LNCaP clone FGC (cell line): ENCODE data around the gene CERT1.

ENCODE experiments used
- DNase-seq: peaks from one replicate; pipeline ENCODE4 v3.0.0-alpha.2; 2011; ENCODE audit warnings: low read depth
- H3K4me3 ChIP-seq: 2 replicates; pipeline ENCODE4 v1.5.1; 2011; ENCODE audit warnings: mild to moderate bottlenecking, low read depth, low read length, control low read depth
- TF ChIP-seq, protein P1 (sequence below): IDR thresholded peaks from 2 replicates; pipeline ENCODE4 v1.5.1; 2012; ENCODE audit warnings: mild to moderate bottlenecking; ENCODE audit not compliant: control insufficient read depth, insufficient read depth; ENCODE audit errors: extremely low read depth

CERT1 gene

DNA sequence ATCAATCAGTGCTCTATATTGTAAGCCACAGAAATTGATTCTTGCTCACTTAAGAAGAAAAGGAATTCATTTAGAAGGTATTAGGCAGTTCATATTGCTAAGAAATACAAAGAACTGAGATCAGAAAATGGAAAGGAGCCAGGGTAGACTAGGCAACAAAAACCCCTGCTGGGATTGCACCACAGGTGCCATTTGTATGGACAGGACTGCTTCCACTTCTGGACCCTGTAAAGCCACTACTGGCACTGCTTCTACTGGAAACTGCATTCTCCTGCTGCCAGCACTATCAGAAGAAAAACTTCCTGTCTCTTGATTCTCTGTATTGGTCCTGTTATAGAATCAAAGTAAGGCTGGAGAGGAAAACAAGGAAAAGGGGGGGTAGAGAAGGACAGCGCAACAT lies 45.9 kb downstream of the CERT1 start:
- H3K4me3 ChIP-seq = no peak overlapping the region
- DNase-seq = peak; percentile 46
- TF ChIP-seq, protein P1, sequence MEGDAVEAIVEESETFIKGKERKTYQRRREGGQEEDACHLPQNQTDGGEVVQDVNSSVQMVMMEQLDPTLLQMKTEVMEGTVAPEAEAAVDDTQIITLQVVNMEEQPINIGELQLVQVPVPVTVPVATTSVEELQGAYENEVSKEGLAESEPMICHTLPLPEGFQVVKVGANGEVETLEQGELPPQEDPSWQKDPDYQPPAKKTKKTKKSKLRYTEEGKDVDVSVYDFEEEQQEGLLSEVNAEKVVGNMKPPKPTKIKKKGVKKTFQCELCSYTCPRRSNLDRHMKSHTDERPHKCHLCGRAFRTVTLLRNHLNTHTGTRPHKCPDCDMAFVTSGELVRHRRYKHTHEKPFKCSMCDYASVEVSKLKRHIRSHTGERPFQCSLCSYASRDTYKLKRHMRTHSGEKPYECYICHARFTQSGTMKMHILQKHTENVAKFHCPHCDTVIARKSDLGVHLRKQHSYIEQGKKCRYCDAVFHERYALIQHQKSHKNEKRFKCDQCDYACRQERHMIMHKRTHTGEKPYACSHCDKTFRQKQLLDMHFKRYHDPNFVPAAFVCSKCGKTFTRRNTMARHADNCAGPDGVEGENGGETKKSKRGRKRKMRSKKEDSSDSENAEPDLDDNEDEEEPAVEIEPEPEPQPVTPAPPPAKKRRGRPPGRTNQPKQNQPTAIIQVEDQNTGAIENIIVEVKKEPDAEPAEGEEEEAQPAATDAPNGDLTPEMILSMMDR = no peak

DNA sequence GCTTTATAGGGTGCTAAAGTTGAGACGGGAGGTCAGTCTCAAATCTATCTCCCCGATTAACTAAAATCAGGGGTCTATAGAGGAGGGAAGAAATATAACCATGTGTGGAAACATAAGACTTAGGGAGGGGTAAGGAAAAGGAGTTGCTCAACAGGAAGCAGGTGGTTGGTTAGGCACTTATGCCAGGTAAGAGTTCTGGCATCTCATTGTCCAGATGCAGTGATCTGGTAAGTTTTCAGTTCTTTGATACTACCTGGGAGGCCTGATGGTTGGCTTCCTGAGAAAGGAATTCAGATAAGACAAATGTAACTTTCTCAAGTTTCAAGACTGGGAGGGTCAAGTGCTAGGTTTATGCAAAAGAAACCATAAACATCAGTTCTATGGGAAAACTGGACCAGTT lies 47.7 kb downstream of the CERT1 start:
- no peak for DNase-seq
- H3K4me3 ChIP-seq = no peak overlapping the region
- TF ChIP-seq, protein P1 = no peak

DNA sequence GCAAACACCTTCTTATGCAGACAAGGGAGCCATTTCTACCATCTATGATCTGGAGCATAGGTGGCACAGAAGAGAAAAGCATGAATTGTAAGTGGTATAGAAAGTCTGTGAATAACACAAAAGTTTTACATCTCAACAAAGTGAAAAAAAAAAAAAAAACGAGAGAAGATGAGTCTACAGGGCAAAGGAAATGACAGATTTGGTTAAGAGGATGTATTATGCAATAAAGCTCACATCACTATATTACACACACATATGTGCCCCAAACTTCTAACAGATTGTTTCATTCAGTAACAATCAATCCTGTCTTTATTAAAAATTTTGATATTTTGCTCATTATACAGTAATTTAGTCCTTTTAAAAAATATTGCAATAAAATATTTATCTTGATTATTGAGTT lies 49.8 kb downstream of the CERT1 start:
- TF ChIP-seq, protein P1 = no peak
- H3K4me3 ChIP-seq = no peak overlapping the region
- no peak for DNase-seq

DNA sequence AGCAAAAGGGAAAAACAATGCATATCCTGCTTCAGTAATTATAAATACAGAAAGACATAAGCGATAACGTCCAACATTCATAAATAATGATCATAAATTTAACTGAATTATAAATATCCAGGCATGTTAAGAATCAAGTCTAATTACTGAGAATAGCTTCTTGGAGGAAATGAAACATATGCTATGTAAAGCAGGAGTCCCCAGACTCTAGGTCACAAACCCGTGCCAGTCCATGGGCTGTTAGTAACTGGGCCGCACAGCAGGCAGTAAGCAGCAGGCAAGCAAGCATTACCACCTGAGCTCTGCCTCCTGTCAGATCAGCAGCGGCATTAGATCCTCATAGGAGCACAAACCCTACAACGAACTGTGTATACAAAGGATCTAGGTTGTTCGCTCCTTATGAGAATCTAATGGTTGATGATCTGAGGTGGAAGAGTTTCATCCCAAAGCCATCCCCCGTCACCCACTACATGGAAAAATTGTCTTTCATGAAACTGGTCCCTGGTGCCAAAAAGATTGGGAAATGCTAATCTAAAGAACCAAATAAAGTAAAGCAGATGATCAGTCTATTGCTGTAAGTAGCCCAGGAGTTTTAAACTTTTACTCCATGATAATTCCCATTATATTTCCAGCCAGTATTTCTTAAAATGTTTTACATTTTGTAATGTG lies 50.4 kb downstream of the CERT1 start:
- peak overlapping the region; percentile 19 for H3K4me3 ChIP-seq
- TF ChIP-seq, protein P1 = no peak
- peak; percentile 35 for DNase-seq

DNA sequence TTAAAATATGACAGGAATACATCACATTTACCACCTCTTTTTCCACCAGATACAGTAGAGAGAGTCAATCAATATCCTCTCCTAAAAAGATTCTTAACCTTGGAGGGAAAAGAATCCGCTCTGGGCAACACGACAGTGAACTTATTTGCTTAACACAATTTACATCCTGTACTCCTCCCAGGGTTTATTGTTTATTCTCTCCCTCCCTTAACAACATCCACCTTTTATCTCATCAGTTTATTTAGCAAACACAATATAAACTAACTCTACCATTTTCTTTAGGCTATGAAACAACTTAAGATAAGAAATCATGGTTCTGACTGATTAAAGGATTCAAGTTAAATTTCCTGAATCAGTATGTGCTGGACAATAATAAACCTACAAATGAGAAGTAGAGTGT lies 50.9 kb downstream of the CERT1 start:
- TF ChIP-seq, protein P1 = no peak
- DNase-seq = peak; percentile 94
- peak overlapping the region; percentile 19 for H3K4me3 ChIP-seq

DNA sequence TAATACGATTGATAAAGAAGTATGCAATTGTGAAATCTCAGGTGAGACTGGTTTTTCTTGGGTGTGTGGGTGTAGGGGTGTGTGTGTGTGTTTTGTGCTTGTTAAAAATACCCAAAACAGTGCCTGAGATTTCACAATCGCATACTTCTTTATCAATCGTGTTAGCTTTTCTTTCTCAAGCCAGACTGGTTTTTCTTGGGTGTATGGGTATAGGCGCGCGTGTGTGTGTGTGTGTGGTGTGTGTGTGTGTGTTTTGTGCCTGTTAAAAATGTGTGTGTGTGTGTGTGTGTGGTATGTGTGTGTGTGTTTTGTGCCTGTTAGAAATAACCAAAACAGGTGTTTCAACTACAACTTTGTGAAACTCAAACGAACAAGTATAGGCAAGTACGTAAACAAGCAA lies 53.7 kb downstream of the CERT1 start:
- no peak overlapping the region for H3K4me3 ChIP-seq
- TF ChIP-seq, protein P1 = no peak
- no peak for DNase-seq

DNA sequence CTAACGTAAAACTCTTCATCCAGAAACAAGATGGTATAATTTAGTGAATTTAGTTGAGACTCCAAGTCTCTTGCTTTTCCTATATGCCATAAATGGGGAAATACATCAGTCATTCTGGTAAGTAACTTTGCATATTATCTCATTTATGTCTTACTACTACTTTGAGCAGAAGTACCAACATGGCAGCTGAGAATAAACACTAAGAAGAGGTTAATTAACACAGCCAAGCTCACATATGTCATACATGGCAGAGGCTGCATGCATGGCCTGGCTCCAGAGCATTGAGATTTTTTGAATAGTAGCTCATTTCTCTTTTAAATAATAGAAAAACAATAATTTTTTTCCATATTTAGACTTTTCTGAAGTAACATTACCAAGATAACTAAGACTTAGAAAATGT lies 54.3 kb downstream of the CERT1 start:
- no peak for DNase-seq
- TF ChIP-seq, protein P1 = no peak
- H3K4me3 ChIP-seq = no peak overlapping the region
